A673 (cell line): ENCODE results near the gene STAG3. TPM values are rescaled to one million over a fixed set of nuclear protein-coding genes. Genes with fewer than 3 reads are reported as not detected.
"Not testable (repeated sequence)": the region's sequence is repeated elsewhere in the genome, so short reads cannot be mapped to it uniquely, and the experiment has no call there.

ENCODE experiments used
- BruUV-seq: library from RNA; stranded (reverse); fragments of 400-500 nt; replicated peaks from 2 replicates; lab custom pipeline; 2021; lab: Mats Ljungman, UMichigan
- CTCF ChIA-PET: fragments of 300-600 bp; sonication (Branson Sonifier 250); formaldehyde crosslinking; loops from one replicate; lab custom pipeline; 2022; ENCODE audit warnings: antibody characterized with exemption; lab: Charles Lee
- POLR2A ChIA-PET: fragments of 300-600 bp; sonication (Branson Sonifier 250); formaldehyde crosslinking; loops from one replicate; lab custom pipeline; 2022; ENCODE audit warnings: antibody characterized with exemption; ENCODE audit not compliant: low non-redundant PET; lab: Charles Lee
- DNase-seq: peaks from one replicate; pipeline ENCODE4 v3.0.0-alpha.2; 2015; ENCODE audit warnings: low spot score
- H3K27ac ChIP-seq: fragments of 200-600 bp; sonication (generic); 2 replicates; pipeline ENCODE4 v1.5.1; 2016; ENCODE audit warnings: mixed run types, low read depth, mild to moderate bottlenecking, mixed read lengths, antibody characterized with exemption, low read length; ENCODE audit not compliant: poor library complexity, severe bottlenecking
- H3K27me3 ChIP-seq: fragments of 200-600 bp; sonication (generic); replicated peaks from 2 replicates; pipeline ENCODE4 v1.6.1; 2017; ENCODE audit warnings: mixed run types, low read depth, mild to moderate bottlenecking, mixed read lengths, antibody characterized with exemption, low read length; ENCODE audit not compliant: insufficient read depth, poor library complexity
- H3K36me3 ChIP-seq: fragments of 200-600 bp; sonication (generic); 2 replicates; pipeline ENCODE4 v1.6.1; 2016; ENCODE audit warnings: mixed run types, mild to moderate bottlenecking, mixed read lengths, antibody characterized with exemption, low read length; ENCODE audit not compliant: insufficient read depth, poor library complexity, severe bottlenecking
- H3K4me1 ChIP-seq: fragments of 200-600 bp; sonication (generic); 2 replicates; pipeline ENCODE4 v1.6.1; 2017; ENCODE audit warnings: mixed run types, mild to moderate bottlenecking, mixed read lengths, antibody characterized with exemption, low read length; ENCODE audit not compliant: insufficient read depth, poor library complexity, severe bottlenecking
- H3K4me3 ChIP-seq: fragments of 200-600 bp; sonication (generic); 2 replicates; pipeline ENCODE4 v1.5.1; 2016; ENCODE audit warnings: low read depth, mixed run types, mild to moderate bottlenecking, mixed read lengths, low read length; ENCODE audit not compliant: poor library complexity, severe bottlenecking
- H3K9me3 ChIP-seq: fragments of 200-600 bp; sonication (generic); 2 replicates; pipeline ENCODE4 v1.6.1; 2016; ENCODE audit warnings: mixed run types, low read depth, mild to moderate bottlenecking, mixed read lengths, antibody characterized with exemption, low read length; ENCODE audit not compliant: poor library complexity, severe bottlenecking
- EZH2 ChIP-seq: fragments of 200-600 bp; sonication (generic); IDR thresholded peaks from 2 replicates; pipeline ENCODE4 v1.6.1; 2017; ENCODE audit warnings: borderline replicate concordance, low read depth, mild to moderate bottlenecking, mixed read lengths, antibody characterized with exemption, low read length; ENCODE audit not compliant: poor library complexity, severe bottlenecking
- intact Hi-C: fragments of 100-400 bp; cut with micrococcal nuclease; formaldehyde crosslinking; loops from one replicate; pipeline ENCODE4 v1.10.0; 2022; ENCODE audit not compliant: unreplicated experiment
- total RNA-seq: library from RNA; stranded (reverse); gene quantifications from 2 replicates; pipeline ENCODE4 v1.2.3, GENCODE V29; 2021
- TF ChIP-seq, protein P1 (sequence below): fragments of 300-800, 200-600 bp; sonication (generic); conservative IDR thresholded peaks from 2 replicates; pipeline ENCODE4 v1.5.1; 2017; ENCODE audit warnings: low read depth, mild to moderate bottlenecking, antibody characterized with exemption, low read length, moderate library complexity, mixed read lengths

Gene STAG3
- total RNA-seq, 1 experiment from 2014 or later, result 1.2 TPM

DNA sequence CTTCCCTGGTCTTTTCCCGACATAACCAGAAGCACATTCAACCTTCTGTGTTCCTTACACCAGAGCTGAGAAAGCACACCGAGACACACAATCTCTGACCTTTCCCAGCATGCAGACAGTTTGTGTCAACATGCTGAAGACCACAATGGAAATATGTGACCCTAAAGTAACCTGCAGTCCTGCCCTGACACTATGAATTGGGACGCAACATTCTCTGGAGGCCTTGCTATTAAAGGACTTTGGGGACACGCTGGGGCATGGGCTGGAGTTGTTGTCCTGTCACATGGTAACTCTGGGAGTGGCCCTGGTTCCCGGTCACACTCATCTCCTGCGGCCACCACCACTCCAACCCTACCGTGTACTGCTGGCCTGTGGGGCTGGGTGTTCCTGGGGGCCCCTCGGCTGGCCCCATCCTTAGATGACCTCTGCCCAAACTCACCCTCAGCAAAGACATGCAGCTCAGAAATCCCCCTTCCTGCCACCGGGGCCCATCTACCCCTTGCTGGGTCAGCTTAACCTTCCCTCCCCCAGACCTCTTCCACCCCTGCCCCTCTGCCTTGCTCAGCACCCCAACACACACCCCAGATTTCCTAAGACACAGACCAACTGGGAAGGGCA is 67.4 kb downstream of the STAG3 start:
- H3K9me3 ChIP-seq, BruUV-seq, H3K4me3 ChIP-seq, H3K4me1 ChIP-seq, CTCF ChIA-PET, intact Hi-C loops, H3K27ac ChIP-seq, DNase-seq, POLR2A ChIA-PET, H3K36me3 ChIP-seq, H3K27me3 ChIP-seq: not testable (repeated sequence)

DNA sequence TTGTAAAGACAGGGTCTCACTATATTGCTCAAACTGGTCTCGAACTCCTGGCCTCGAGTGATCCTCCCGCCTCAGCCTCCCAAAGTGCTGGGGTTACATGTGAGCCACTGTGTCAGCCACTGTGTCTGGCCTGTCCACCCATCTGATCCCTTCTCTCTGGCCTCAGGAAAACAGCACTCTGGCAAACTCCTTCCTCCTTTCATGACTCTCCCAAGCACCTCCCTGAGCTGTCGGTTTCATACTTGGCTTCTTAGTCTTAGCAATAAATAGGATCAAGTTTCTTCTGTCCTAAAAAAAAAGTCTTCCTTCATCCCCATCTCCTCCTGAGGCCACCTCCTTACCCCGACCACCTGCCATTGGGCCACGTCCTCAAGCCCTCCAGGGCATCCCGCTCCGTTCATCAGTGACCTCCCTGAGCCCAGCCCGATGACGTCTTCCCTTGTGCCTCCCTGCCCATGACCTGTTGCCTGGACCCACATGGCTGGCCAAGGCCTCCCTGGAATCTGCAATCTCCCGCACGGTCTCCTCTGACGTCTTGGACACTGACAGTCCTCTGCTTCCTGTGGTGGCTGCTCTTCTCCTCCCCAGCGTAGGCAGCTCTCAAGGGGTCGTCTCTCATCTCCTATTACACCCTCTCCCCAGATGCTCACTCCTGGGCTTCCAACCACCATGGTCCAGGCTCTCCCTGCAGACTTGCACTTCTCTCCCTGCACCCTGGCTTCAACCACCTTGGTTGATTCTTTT is 68.6 kb downstream of the STAG3 start:
- H3K27me3 ChIP-seq, DNase-seq, CTCF ChIA-PET, H3K27ac ChIP-seq, BruUV-seq, intact Hi-C loops, H3K4me1 ChIP-seq, H3K36me3 ChIP-seq, POLR2A ChIA-PET, H3K4me3 ChIP-seq, H3K9me3 ChIP-seq: not testable (repeated sequence)

DNA sequence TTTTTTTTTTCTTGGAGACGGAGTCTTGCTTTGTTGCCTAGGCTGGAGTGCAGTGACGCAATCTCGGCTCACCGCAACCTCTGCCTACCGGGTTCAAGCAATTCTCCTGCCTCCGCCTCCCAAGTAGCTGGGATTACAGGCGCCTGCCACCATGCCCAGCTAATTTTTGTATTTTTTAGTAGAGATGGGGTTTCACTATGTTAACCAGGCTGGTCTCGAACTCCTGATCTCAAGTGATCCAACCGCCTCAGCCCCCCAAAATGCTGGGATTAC is 69.1 kb downstream of the STAG3 start:
- DNase-seq, H3K36me3 ChIP-seq, H3K4me3 ChIP-seq, H3K9me3 ChIP-seq, POLR2A ChIA-PET, H3K27ac ChIP-seq, H3K27me3 ChIP-seq, CTCF ChIA-PET, BruUV-seq, H3K4me1 ChIP-seq, intact Hi-C loops: not testable (repeated sequence)

DNA sequence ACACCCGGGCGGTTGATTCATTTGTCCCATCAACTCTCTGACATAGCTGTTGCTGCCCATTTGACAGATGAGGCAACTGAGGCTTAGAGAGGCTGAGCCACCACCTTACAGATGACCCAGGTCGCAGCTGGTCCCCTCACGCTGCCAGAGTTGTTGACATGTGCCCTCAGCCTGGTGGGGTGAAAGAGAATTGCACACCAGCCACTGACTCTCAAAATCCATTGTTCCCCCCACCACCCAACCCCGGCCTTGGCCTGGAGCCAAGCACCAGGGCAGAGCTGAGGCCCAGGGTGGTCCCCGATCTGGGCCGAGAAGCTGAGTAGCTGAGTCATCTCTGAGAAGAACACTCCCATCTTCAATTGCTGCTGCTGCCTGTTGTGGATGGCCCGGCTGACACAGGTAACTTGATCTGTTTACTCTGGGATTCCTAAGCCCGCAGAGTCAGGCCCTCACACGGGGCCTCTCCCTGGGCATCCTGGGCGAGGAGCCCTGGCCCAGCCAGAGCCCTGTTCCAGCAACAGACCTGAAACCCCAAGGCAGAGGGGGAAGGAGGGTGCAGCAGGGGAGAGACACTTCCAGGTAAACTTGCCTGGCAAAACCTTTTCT is 69.5 kb downstream of the STAG3 start:
- CTCF ChIA-PET, result no interaction called here
- no TSS peak for BruUV-seq
- POLR2A ChIA-PET, result no interaction called here

More for the DNA sequence above, 69.5 kb downstream of the STAG3 start:
- DNase-seq, result peak; percentile 66
- H3K27ac ChIP-seq, result no peak overlapping the region
- intact Hi-C loops, result no loop called here
- peaks cover 3% of the 10 kb centered on the region for H3K4me1 ChIP-seq
- H3K36me3 ChIP-seq, result no peaks in the 10 kb centered on the region
- no peaks in the 10 kb centered on the region for H3K9me3 ChIP-seq
- no peaks in the 10 kb centered on the region for H3K27me3 ChIP-seq
- TF ChIP-seq, protein P1, sequence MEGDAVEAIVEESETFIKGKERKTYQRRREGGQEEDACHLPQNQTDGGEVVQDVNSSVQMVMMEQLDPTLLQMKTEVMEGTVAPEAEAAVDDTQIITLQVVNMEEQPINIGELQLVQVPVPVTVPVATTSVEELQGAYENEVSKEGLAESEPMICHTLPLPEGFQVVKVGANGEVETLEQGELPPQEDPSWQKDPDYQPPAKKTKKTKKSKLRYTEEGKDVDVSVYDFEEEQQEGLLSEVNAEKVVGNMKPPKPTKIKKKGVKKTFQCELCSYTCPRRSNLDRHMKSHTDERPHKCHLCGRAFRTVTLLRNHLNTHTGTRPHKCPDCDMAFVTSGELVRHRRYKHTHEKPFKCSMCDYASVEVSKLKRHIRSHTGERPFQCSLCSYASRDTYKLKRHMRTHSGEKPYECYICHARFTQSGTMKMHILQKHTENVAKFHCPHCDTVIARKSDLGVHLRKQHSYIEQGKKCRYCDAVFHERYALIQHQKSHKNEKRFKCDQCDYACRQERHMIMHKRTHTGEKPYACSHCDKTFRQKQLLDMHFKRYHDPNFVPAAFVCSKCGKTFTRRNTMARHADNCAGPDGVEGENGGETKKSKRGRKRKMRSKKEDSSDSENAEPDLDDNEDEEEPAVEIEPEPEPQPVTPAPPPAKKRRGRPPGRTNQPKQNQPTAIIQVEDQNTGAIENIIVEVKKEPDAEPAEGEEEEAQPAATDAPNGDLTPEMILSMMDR, result no peak
- TF ChIP-seq EZH2, result no peak
- H3K4me3 ChIP-seq, result no peak overlapping the region
